PC-3 (cell line): ENCODE data around the gene C1D. TPM values are rescaled to one million over a fixed set of nuclear protein-coding genes. Genes with fewer than 3 reads are reported as not detected.
"Not testable (repeated sequence)": the region's sequence is repeated elsewhere in the genome, so short reads cannot be mapped to it uniquely, and the experiment has no call there.

Source experiments
- ATAC-seq: fragments of 200-7000 bp; cut with Tn5 transposase; 2 replicates; pipeline ENCODE4 v1.9.1; 2020; ENCODE audit warnings: mild to moderate bottlenecking, moderate library complexity
- BruUV-seq: library from RNA; stranded (reverse); fragments of 400-500 nt; replicated peaks from 2 replicates; lab custom pipeline; 2021; lab: Mats Ljungman, UMichigan
- CTCF ChIA-PET: fragments of 300-600 bp; sonication (Branson Sonifier 250); formaldehyde crosslinking; loops from one replicate; lab custom pipeline; 2022; ENCODE audit warnings: antibody characterized with exemption; lab: Charles Lee
- POLR2A ChIA-PET: fragments of 300-600 bp; sonication (Branson Sonifier 250); formaldehyde crosslinking; loops from one replicate; lab custom pipeline; 2022; ENCODE audit warnings: antibody characterized with exemption; ENCODE audit not compliant: unreplicated experiment; lab: Charles Lee
- DNase-seq: peaks from one replicate; pipeline ENCODE4 v3.0.0-alpha.2; 2015
- H2AFZ ChIP-seq: fragments of 300-600 bp; sonication (generic); 2 replicates; pipeline ENCODE4 v1.6.0; 2016; ENCODE audit warnings: antibody characterized with exemption, low read length
- H3F3A ChIP-seq: fragments of 300-600 bp; sonication (generic); one replicate; pipeline ENCODE4 v1.6.0; 2017; ENCODE audit warnings: antibody characterized with exemption, low read length, control low read depth, mild to moderate bottlenecking; ENCODE audit not compliant: unreplicated experiment
- H3K27ac ChIP-seq: fragments of 300-600 bp; sonication (generic); 2 replicates; pipeline ENCODE4 v1.5.1; 2016; ENCODE audit warnings: mild to moderate bottlenecking, low read length
- H3K27me3 ChIP-seq: fragments of 300-600 bp; sonication (generic); 2 replicates; pipeline ENCODE4 v1.6.1; 2016; ENCODE audit warnings: low read length, mixed read lengths
- H3K36me3 ChIP-seq: fragments of 300-600 bp; sonication (generic); 2 replicates; pipeline ENCODE4 v1.6.1; 2016; ENCODE audit warnings: low read depth, mixed run types, low read length, mixed read lengths
- H3K4me1 ChIP-seq: fragments of 300-600 bp; sonication (generic); 2 replicates; pipeline ENCODE4 v1.5.1; 2016; ENCODE audit warnings: low read length; ENCODE audit not compliant: insufficient read depth
- H3K4me2 ChIP-seq: fragments of 300-600 bp; sonication (generic); 2 replicates; pipeline ENCODE4 v1.6.0; 2016; ENCODE audit warnings: low read length
- H3K4me3 ChIP-seq: fragments of 300-600 bp; sonication (generic); 2 replicates; pipeline ENCODE4 v1.5.1; 2016; ENCODE audit warnings: mild to moderate bottlenecking, low read length, mixed read lengths
- H3K79me2 ChIP-seq: fragments of 300-600 bp; sonication (generic); 2 replicates; pipeline ENCODE4 v1.6.1; 2017; ENCODE audit warnings: low read length, mixed read lengths
- H3K9ac ChIP-seq: fragments of 300-600 bp; sonication (generic); 2 replicates; pipeline ENCODE4 v1.6.0; 2016; ENCODE audit warnings: mild to moderate bottlenecking, low read length
- H3K9me2 ChIP-seq: fragments of 300-600 bp; sonication (generic); replicated peaks from 2 replicates; pipeline ENCODE4 v1.6.1; 2016; ENCODE audit warnings: mixed run types, low read length, mixed read lengths
- H3K9me3 ChIP-seq: fragments of 300-600 bp; sonication (generic); 2 replicates; pipeline ENCODE4 v1.6.1; 2016; ENCODE audit warnings: low read length, mixed read lengths
- H4K20me1 ChIP-seq: fragments of 300-600 bp; sonication (generic); 2 replicates; pipeline ENCODE4 v1.6.1; 2016; ENCODE audit warnings: low read length, mixed read lengths
- CTCF ChIP-seq: fragments of 300-600 bp; sonication (generic); conservative IDR thresholded peaks from 2 replicates; pipeline ENCODE4 v1.5.1; 2017; ENCODE audit warnings: antibody characterized with exemption, low read depth, mild to moderate bottlenecking, low read length
- EZH2 ChIP-seq: fragments of 300-600 bp; sonication (generic); IDR thresholded peaks from one replicate; pipeline ENCODE4 v1.6.1; 2017; ENCODE audit warnings: antibody characterized with exemption, mild to moderate bottlenecking, low read length; ENCODE audit not compliant: unreplicated experiment
- EZH2phosphoT487 ChIP-seq: fragments of 300-600 bp; sonication (generic); IDR thresholded peaks from 2 replicates; pipeline ENCODE4 v1.6.1; 2018; ENCODE audit warnings: mild to moderate bottlenecking, antibody characterized with exemption, low read length, borderline replicate concordance
- intact Hi-C: fragments of 100-400 bp; cut with micrococcal nuclease; formaldehyde crosslinking; loops from 2 replicates; pipeline ENCODE4 v1.9.0; 2023
- total RNA-seq: library from RNA; depleted of rRNA; stranded (reverse); fragments of >200 nt; gene quantifications from 2 replicates; pipeline ENCODE4 v1.2.3, GENCODE V29; 2014

Gene C1D
- total RNA-seq, 1 experiment from 2014 or later = 19.1 TPM

- no peak for DNase-seq
- Histone ChIP-seq H3K4me2 (no peak overlapping the region), H3K9ac (no peak overlapping the region), H3K9me2 (no peaks in the 10 kb centered on the region), H3K27me3 (no peaks in the 10 kb centered on the region), H4K20me1 (no peaks in the 10 kb centered on the region), H3K4me3 (no peak overlapping the region), H3F3A (no peaks in the 10 kb centered on the region), H3K27ac (no peak overlapping the region), H3K4me1 (no peaks in the 10 kb centered on the region), H2AFZ (no peak overlapping the region), H3K79me2 (no peaks in the 10 kb centered on the region), H3K36me3 (no peaks in the 10 kb centered on the region), H3K9me3 (no peaks in the 10 kb centered on the region)
- ChIA-PET POLR2A (no interaction called here), CTCF (no interaction called here)
- TF ChIP-seq EZH2 (no peak), EZH2phosphoT487 (no peak), CTCF (no peak)
- intact Hi-C loops = no loop called here
- ATAC-seq = no peak
- no TSS peak for BruUV-seq
These were observed 11.2 kb upstream of the C1D start for GRCh38 chr2:68074050-68074449.

- peak overlapping the region; percentile 99; the same call in 1 of the 2 replicates for H3K4me2 ChIP-seq
- DNase-seq, H3F3A ChIP-seq, intact Hi-C loops, BruUV-seq, ATAC-seq, CTCF ChIA-PET, H2AFZ ChIP-seq, H3K9me2 ChIP-seq, H3K36me3 ChIP-seq, H3K9me3 ChIP-seq, POLR2A ChIA-PET, H3K4me3 ChIP-seq, H4K20me1 ChIP-seq, H3K9ac ChIP-seq, H3K27me3 ChIP-seq, H3K27ac ChIP-seq: not testable (repeated sequence)
- H3K79me2 ChIP-seq = peaks cover 38% of the 10 kb centered on the region
- H3K4me1 ChIP-seq = peaks cover 12% of the 10 kb centered on the region
These were observed 1.2 kb upstream of the C1D start for GRCh38 chr2:68063797-68064646.

GRCh38 chr2:68060652-68061051 lies 2.2 kb downstream of the C1D start:
- TF ChIP-seq EZH2 (no peak), CTCF (no peak), EZH2phosphoT487 (no peak)
- intact Hi-C loops = no loop called here
- no peaks in the 10 kb centered on the region for H4K20me1 ChIP-seq

More at GRCh38 chr2:68060652-68061051, 2.2 kb downstream of the C1D start:
- no peak overlapping the region for H3K9ac ChIP-seq
- H3K36me3 ChIP-seq = no peaks in the 10 kb centered on the region
- no peaks in the 10 kb centered on the region for H3K9me3 ChIP-seq
- peak overlapping the region; percentile 99 for H3K4me2 ChIP-seq
- ATAC-seq (no peak), DNase-seq (no peak)
- no peak overlapping the region for H3K4me3 ChIP-seq
- no TSS peak for BruUV-seq
- no peak overlapping the region for H2AFZ ChIP-seq
- H3K27me3 ChIP-seq = no peaks in the 10 kb centered on the region
- H3K4me1 ChIP-seq = peaks cover 20% of the 10 kb centered on the region
- peaks cover 72% of the 10 kb centered on the region for H3K79me2 ChIP-seq
- no peaks in the 10 kb centered on the region for H3F3A ChIP-seq
- ChIA-PET CTCF (no interaction called here), POLR2A (no interaction called here)
- no peaks in the 10 kb centered on the region for H3K9me2 ChIP-seq
- H3K27ac ChIP-seq = no peak overlapping the region
